HG03095 (cell line): ENCODE results near the gene GP5.

ENCODE experiments used
- ATAC-seq: cut with Tn5 transposase; IDR thresholded peaks from one replicate; pipeline ENCODE4 v1.9.1; 2021; ENCODE audit warnings: moderate library complexity; ENCODE audit not compliant: unreplicated experiment

The GP5 gene, protein sequence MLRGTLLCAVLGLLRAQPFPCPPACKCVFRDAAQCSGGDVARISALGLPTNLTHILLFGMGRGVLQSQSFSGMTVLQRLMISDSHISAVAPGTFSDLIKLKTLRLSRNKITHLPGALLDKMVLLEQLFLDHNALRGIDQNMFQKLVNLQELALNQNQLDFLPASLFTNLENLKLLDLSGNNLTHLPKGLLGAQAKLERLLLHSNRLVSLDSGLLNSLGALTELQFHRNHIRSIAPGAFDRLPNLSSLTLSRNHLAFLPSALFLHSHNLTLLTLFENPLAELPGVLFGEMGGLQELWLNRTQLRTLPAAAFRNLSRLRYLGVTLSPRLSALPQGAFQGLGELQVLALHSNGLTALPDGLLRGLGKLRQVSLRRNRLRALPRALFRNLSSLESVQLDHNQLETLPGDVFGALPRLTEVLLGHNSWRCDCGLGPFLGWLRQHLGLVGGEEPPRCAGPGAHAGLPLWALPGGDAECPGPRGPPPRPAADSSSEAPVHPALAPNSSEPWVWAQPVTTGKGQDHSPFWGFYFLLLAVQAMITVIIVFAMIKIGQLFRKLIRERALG

DNA sequence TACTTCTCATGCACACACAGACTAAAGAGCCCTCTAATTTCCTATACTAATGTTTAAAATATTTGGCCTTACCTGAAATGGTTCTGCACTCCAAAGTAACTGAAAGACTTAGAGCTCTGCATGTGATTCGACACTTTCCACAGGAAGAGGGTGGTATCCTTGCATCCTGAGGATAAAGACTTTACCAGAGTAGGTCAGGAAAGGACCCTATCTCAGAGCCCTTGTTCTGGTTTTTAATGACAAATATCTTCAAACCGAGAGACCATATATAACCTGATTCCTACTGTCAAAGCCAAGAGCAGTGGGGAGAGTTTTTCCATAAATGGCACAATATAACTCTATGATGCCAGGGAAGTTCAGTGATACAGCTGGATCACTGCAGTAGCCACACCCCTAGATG, at the start of gene GP5:
TSS of gene GP5 (minus strand) at position 101 of the 400 bp plus-strand sequence. CDS start 984 bp downstream, outside the sequence.
- no peak for ATAC-seq

DNA sequence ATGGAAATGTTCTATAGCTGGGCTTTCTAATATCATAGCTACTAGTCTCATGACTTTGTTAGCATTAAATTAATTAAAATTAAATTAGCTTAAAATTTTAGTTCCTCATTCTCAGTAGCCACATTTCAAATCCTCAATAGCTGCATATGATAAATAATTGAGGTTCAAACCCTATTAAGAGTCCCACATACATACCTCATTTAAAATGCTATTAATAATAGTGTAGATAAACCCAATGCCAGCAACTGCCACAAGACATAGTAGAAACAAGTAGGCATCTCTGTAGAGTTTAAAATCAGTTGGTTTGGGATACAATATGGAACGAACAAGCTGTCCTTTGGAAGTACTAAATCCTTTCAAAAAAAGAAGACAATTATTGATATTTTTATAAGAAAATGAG, 48.6 kb upstream of the GP5 start:
- no peak for ATAC-seq

DNA sequence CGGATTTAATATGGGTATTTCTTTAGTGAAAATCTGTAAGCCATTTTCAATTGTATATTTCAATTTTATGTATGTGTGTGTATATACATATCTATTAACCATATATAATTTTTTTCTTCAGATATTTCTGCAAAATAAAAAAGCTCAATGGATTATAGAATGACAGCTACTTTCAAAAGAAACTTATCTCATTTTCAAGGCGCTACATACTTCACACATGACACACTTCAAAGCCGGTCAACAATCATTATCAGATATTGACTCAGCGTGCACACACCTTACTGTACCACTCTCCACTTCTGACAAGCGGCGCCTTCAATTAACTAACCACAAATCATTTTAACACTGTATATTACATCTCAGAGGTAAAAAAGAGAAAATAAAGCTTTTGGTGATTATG, 48.1 kb upstream of the GP5 start:
- ATAC-seq, result no peak

DNA sequence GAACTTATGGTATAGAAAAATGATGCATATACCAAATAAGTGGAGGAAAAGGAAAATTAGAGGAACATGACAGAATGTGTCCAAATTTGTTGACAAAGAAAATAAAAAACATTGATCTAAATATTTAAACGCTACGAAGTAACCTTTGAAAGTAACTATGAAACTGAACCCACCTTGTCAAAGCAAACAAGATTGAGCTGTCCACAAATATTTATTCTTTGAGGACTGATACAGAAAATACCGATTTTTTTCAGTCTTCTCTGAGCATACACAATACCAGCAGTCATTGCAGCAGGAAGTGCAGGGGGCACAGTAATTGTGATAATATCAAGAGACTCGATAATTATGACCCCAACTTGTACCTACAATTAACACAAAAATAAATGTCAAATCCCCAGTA, 47.7 kb upstream of the GP5 start:
- ATAC-seq, result no peak

- no peak for ATAC-seq
Measured at GRCh38 chr3:194446172-194446571, 47.1 kb upstream of the GP5 start.

DNA sequence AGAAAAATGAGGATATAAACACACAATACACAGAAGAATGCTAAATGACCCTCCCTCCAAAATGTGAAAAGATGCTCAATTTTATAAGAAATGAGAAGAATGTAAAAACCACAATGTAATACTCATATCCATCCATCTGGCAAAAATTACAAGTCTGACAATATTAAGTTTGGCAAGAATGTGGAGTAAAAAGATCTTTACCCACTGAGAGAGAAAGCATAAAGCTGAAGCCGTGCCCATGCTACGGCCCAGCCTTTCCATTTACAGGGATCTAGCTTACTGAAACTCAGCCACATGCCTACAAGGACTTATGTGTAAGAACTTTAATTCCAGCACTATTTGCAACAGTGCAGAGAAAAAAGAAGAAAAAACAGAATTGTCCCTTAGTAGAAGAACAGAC, 44.8 kb upstream of the GP5 start:
- no peak for ATAC-seq

DNA sequence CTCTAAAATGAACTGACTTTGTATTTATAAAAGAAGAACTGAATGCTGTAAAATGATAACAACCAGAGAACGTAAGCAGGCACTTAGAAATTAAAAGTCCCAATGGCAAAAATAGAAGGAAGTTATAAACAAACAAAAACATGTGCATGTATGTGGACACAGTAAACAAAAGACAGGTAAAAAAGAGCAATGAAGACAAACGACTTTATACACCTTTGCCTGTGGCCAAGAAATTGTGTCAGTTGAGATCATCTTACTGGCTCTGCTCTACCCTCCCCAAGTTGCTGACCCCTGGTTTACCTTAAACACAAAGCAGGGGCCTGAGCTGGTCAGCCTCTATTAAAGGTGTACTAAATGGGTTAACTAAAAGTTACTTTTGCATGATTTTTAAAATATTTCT, 41.7 kb upstream of the GP5 start:
- no peak for ATAC-seq

DNA sequence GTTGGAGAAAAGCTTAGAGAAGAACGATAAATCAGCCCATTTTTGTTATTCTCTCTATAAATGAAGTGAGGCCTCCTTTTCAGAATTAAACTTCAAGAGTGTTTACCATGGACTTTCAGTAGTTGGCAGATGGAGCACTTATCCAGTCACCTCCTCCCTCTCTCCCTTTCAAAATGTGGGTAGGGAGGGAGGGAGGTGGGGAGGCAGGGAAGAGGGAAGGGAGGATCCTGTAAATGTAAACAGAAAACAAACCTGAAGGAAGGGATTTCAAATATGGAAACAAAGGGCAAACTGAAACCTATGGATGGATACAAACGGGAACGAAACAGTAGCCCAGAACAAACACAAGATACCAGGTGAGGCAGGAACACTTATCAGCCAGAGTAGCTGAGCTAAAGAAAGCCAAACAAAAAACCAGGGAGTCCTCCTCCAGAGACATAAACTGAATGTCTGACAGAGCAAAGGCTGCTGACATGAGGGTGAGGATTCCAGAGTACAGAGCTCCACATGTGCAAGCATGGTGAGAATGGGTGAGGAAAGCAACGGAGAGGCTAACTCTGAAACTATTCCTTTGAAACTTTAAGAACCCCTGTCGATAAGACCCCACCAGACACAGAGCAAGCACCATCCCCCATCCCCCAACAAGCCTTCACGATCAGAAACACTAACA, 41.0 kb upstream of the GP5 start:
- ATAC-seq, result no peak

DNA sequence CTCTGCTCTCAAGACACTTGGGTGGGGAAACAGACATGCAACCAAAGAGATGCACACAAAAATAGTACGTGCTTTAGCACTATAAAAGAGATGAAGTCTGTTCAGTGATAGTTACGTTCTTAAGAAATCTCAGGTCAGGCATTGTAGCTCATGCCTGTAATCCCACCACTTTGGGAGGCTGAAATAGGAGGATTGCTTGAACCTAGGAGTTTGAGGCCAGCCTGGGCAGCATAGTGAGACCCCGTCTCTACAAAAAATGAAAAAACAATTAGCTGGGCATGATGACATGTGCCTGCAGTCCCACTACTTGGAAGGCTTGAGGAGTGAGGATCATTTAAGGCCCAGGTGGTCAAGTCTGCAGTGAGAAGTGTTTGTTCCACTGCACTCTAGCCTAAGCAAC, 35.4 kb upstream of the GP5 start:
- ATAC-seq, result no peak

- no peak for ATAC-seq
Measured at GRCh38 chr3:194431554-194431953, 32.5 kb upstream of the GP5 start.

GRCh38 chr3:194425399-194425798, 26.3 kb upstream of the GP5 start:
- ATAC-seq, result no peak

DNA sequence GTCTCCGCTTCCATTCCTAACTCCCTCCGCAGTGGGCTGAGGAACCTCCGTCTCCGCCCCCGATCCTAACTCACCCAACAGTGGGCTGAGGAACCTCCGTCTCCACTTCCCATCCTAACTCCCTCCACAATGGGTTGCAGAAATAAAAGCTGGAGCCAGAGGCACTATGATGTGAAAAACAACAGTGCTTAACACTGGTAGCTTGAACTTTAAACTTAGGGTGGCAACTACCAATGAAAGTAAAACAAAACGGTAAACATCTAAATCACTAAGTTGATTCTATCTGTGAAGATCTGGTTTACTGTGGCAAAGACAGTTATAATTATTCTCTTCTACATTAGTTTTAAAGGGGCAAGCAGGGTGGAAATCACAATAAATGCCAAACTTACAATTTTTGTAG, 25.9 kb upstream of the GP5 start:
- ATAC-seq, result no peak

DNA sequence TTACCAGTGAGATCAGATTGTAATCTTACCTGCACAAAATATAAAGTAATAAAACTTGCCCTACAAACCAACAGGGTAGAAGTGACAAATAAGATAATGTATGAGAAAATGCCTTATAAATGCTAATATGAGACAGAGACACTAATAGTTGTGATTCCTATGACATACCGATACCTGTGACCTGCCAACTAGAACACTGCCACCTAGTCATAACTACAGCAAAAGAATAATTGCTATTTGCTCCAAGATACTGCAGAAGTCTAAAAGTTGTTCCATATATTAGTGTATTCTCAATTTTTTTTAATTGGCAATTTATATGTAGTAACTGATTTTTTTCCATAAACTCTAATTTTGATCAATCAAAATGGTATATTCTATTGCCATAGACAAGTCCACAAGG, 25.3 kb upstream of the GP5 start:
- ATAC-seq, result no peak

DNA sequence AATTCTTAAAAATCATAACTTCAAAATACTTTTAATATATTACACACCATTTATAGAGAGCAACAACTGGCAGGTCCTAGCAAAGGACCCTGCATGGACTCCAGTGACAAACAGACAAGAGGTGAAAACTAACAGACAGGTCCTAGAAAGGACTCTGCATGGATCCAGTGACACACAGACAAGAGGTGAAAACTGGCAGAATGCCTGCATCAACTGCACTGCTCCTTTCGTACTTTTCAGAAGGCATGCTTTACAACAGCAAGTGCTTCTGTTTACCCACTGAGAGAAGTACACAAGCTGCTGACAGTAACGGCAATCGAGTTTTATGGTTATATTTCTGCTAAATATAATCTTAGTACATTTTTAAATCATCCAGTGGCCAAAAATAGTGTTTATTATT, 24.3 kb upstream of the GP5 start:
- no peak for ATAC-seq

DNA sequence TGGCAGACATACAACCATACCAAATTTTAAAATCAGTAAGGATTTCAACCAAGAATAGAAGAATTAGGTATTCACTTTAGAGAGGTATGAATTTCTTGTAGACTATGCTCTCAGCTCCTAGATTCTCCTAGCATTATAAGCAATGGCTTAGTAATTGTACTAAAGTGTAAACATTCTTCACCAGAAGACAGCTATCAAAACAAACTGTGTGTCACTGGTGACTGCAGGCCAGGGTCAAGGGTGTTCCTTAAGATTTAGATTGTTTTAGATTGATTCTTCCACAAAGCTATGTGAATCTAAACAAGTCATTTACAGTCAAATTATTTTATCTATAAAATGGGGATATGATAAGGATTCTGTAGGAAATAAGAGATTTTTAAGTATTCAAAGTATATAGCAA, 23.1 kb upstream of the GP5 start:
- no peak for ATAC-seq

DNA sequence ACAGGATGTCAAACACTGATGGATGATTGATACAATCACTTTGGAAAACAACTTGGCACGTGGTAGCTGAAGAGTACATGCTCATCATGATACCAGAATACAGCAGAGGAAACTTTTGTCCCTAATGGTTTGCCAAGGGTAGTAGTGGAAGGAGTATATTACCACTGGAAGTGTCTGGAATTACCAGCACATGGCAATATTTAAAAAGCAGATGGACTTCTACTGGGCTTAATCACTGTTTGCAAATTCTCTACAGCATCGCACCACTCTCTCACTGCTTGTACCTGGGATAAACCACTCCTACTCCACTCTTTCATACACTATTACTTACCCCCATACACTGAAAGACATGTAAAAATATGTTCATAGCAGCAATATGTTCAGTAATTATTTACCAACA, 19.6 kb upstream of the GP5 start:
- ATAC-seq, result no peak

DNA sequence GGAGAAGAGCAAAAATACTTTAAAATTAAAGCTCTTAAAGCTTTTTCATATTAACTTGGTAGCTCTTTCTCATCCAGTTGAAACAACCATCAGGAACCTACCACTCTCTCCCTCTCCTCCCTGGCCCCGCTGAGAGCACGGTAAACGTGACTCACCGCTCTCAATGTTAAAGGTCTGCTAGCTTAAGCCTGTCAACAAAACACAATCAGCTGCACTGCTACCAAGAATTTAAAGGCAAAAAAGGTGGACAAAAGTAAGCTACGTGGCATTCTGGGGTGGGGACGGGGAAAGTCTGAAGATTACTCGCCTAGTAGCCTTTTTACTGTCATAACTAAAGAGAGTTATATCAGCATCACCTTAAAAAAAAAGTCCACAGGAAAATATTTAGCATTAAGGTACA, 8.4 kb upstream of the GP5 start:
- no peak for ATAC-seq

- ATAC-seq, result no peak
Measured at GRCh38 chr3:194405766-194406165, 6.7 kb upstream of the GP5 start.

- no peak for ATAC-seq
Measured at GRCh38 chr3:194404365-194405140, 5.5 kb upstream of the GP5 start.

DNA sequence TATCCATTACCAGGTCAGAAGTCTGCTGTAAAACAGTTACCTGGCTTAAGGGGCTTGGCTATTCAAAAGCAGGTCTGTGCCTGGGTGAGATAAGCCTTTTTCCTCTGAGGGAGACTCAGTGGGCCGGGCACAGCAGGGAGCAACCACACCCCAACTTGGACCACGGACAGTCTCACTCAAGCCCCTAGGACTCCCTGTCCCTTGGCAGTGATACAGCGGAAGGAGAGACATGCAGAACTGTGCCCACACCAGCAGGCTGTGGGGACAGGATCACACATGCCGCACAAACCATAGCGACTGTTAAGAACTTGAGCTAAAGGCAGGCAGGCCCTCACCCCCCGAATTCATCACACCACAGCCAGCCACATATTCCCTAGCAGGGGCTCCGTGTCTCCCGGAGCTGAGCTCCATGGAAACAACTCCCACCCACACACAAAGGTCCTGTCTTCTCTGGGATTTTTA, 2.8 kb upstream of the GP5 start:
- ATAC-seq, result no peak

DNA sequence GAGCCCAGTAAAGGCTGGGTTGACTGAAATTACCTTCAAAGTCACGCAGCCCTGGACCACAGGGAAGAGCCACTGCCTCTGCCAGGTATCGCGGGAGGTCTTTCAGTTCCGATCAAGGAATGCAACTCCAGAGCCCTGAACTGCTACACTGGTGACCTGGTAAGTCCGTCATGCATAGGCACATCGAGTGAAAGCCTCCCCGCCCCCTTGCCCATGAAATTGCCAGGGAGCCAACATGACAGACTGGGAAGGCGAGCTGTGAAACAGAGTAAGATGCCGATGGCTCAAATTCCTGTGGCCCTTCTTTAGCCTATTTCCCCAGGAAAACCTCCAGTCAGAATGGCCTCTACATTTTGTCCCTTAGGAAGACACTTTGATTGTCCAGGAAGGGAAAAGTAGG, 2.3 kb upstream of the GP5 start:
- ATAC-seq, result no peak
